ENCODE results near the gene TAS2R5. TPM values are rescaled to one million over a fixed set of nuclear protein-coding genes. Genes with fewer than 3 reads are reported as not detected.

The TAS2R5 gene, protein sequence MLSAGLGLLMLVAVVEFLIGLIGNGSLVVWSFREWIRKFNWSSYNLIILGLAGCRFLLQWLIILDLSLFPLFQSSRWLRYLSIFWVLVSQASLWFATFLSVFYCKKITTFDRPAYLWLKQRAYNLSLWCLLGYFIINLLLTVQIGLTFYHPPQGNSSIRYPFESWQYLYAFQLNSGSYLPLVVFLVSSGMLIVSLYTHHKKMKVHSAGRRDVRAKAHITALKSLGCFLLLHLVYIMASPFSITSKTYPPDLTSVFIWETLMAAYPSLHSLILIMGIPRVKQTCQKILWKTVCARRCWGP
- 0.24 to 0.47 TPM (median 0.35 TPM) in 5 replicates for total RNA-seq (2022; extraction: Qiagen RNA extraction)

DNA sequence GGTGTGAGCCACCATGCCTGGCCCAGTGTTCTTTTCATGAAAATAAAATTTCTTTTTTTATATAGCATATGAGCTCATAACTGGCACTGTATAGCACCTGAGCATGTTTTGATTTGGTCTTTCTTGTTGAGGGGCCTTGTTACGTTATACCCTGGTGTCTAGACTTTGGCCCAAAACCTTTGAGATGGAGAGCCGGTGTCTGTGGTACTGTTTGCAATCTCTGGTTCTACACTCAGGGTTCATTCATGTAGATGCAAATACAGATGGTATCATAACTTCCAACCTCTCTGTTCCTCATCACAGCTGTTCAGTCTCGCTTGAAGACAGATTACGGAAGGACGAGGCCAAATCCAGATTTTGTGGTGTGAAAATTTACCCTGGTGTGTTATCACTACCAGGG lies at the start of gene TAS2R5:
Gene TAS2R5 (plus strand): TSS at position 301 of the 400 bp plus-strand sequence. CDS start 145 bp downstream, outside the sequence.

DNA sequence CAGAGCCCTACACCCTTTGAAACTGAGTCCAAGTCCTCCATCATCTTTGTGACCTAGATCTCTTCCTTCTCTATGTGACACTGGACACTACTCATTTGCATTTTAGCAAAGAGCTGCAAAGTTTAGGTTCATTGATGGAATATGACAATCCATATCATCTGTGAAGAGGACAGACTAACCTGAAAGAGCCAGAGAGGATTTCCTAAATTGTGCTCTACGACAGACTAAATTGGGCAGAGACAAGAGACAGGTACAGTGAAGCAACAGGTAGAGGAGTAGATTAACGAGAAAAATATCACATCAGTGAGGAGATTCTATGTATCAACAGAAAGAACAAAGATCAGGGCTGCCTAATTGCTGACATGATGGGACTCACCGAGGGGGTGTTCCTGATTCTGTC lies 26.2 kb upstream of the TAS2R5 start, which contains the start of gene TAS2R3:
Gene TAS2R3 (plus strand): TSS at position 301 of the 400 bp plus-strand sequence. CDS start 62 bp downstream, at position 363.

DNA sequence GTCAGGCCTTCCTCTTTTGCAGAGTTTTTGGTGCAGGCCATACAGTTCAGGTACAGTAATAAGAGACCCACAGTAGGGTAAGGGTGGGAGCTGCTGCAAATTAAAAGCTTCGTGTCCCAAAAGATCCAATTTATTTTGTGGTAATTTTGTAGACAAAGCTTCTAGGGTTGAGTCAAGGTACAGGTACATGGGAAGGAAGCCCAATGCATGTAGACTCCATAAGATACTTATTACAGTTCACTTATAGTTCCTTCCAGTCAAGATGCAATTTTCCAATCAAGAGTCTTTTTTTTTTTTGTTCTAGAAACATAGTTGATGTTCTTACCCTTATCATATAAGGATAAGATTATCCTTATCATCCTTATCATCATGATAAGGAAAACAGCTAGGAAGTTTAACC lies 13.6 kb upstream of the TAS2R5 start, which contains the start of gene TAS2R4:
Gene TAS2R4 (plus strand): TSS at position 301 of the 400 bp plus-strand sequence. CDS start 1,815 bp downstream, outside the sequence.

Other genes with a start within 250 kb of the TAS2R5 start
- 26.2 to 41.1 TPM (median 29.1 TPM) in 5 replicates for gene AGK, start 238.8 kb upstream of the TAS2R5 start, total RNA-seq (2022; extraction: Qiagen RNA extraction)
- 5.4 to 7.0 TPM (median 6.7 TPM) in 5 replicates for gene DENND11, start 88.1 kb upstream of the TAS2R5 start, total RNA-seq (2022; extraction: Qiagen RNA extraction)
- gene WEE2, start 81.9 kb upstream of the TAS2R5 start, total RNA-seq (2022; extraction: Qiagen RNA extraction): 0.03 TPM in 1 of 5 replicates, not detected in the others
- 259 to 361 TPM (median 286 TPM) in 5 replicates for gene SSBP1, start 51.9 kb upstream of the TAS2R5 start, total RNA-seq (2022; extraction: Qiagen RNA extraction)
- not detected in 5 replicates for gene TAS2R3, start 26.1 kb upstream of the TAS2R5 start, total RNA-seq (2022; extraction: Qiagen RNA extraction)
- gene TAS2R4, start 13.5 kb upstream of the TAS2R5 start, total RNA-seq (2022; extraction: Qiagen RNA extraction): 0.08 to 0.21 TPM (median 0.13 TPM) in 5 replicates
- not detected in 5 replicates for gene PRSS37, start 51.3 kb downstream of the TAS2R5 start, total RNA-seq (2022; extraction: Qiagen RNA extraction)
- gene OR9A4, start 126.2 kb downstream of the TAS2R5 start, total RNA-seq (2022; extraction: Qiagen RNA extraction): not detected in 5 replicates
- not detected in 5 replicates for gene CLEC5A, start 156.8 kb downstream of the TAS2R5 start, total RNA-seq (2022; extraction: Qiagen RNA extraction)
- not detected in 5 replicates for gene TAS2R38, start 183.6 kb downstream of the TAS2R5 start, total RNA-seq (2022; extraction: Qiagen RNA extraction)
- gene MGAM, start 205.7 kb downstream of the TAS2R5 start, total RNA-seq (2022; extraction: Qiagen RNA extraction): 0.32 to 0.61 TPM (median 0.46 TPM) in 5 replicates

Data from A549 treated with CORT108297 at 1 μM for 4 hours (cell line).